DOHH2 (cell line): ENCODE results near the gene HLA-DOB.
"Not testable (repeated sequence)": the region's sequence is repeated elsewhere in the genome, so short reads cannot be mapped to it uniquely, and the experiment has no call there.

Experiments used
- H3F3A ChIP-seq: fragments of 200-600 bp; sonication (generic), shearing (Covaris generic); 2 replicates; pipeline ENCODE4 v1.6.0; 2016; ENCODE audit warnings: antibody characterized with exemption, mild to moderate bottlenecking; ENCODE audit not compliant: control insufficient read depth, insufficient read depth
- H3K27ac ChIP-seq: fragments of 200-600 bp; sonication (generic); 2 replicates; pipeline ENCODE4 v1.5.1; 2014; ENCODE audit warnings: low read depth, mild to moderate bottlenecking, low read length, moderate library complexity
- H3K27me3 ChIP-seq: fragments of 200-600 bp; sonication (generic); 2 replicates; pipeline ENCODE4 v1.6.1; 2014; ENCODE audit warnings: mild to moderate bottlenecking, low read length, mixed read lengths; ENCODE audit not compliant: control insufficient read depth
- H3K36me3 ChIP-seq: fragments of 200-600 bp; sonication (generic); 2 replicates; pipeline ENCODE4 v1.6.1; 2014; ENCODE audit warnings: mild to moderate bottlenecking, low read length, moderate library complexity, mixed read lengths; ENCODE audit not compliant: control insufficient read depth
- H3K4me1 ChIP-seq: fragments of 200-600 bp; sonication (generic); 2 replicates; pipeline ENCODE4 v1.6.1; 2014; ENCODE audit warnings: mild to moderate bottlenecking, low read length, mixed read lengths; ENCODE audit not compliant: control insufficient read depth
- H3K4me2 ChIP-seq: fragments of 200-600 bp; sonication (generic); 2 replicates; pipeline ENCODE4 v1.6.0; 2014; ENCODE audit warnings: mild to moderate bottlenecking, low read length, moderate library complexity
- H3K4me3 ChIP-seq: fragments of 200-600 bp; sonication (generic); 2 replicates; pipeline ENCODE4 v1.5.1; 2014; ENCODE audit warnings: mild to moderate bottlenecking, low read length, mixed read lengths
- H3K79me2 ChIP-seq: fragments of 200-600 bp; sonication (generic); 2 replicates; pipeline ENCODE4 v1.6.1; 2014; ENCODE audit warnings: mild to moderate bottlenecking, low read length, mixed read lengths; ENCODE audit not compliant: control insufficient read depth
- H3K9me2 ChIP-seq: fragments of 200-600 bp; sonication (generic); replicated peaks from 2 replicates; pipeline ENCODE4 v1.6.1; 2014; ENCODE audit warnings: mild to moderate bottlenecking, low read length, mixed read lengths; ENCODE audit not compliant: control insufficient read depth
- H3K9me3 ChIP-seq: fragments of 200-600 bp; sonication (generic); 2 replicates; pipeline ENCODE4 v1.6.1; 2014; ENCODE audit warnings: antibody characterized with exemption, low read length, mixed read lengths; ENCODE audit not compliant: control insufficient read depth, insufficient read depth
- H4K20me1 ChIP-seq: fragments of 200-600 bp; sonication (generic); 2 replicates; pipeline ENCODE4 v1.6.0; 2014; ENCODE audit warnings: low read depth, mild to moderate bottlenecking, antibody characterized with exemption, low read length, moderate library complexity; ENCODE audit not compliant: control insufficient read depth, insufficient read depth
- CTCF ChIP-seq: fragments of 200-600 bp; sonication (generic); IDR thresholded peaks from one replicate; pipeline ENCODE4 v1.5.1; 2014; ENCODE audit warnings: antibody characterized with exemption, mild to moderate bottlenecking, low read depth, low read length; ENCODE audit not compliant: poor library complexity, severe bottlenecking
- EZH2phosphoT487 ChIP-seq: fragments of 200-600 bp; sonication (generic); IDR thresholded peaks from 2 replicates; pipeline ENCODE4 v1.6.1; 2017; ENCODE audit warnings: borderline replicate concordance, mild to moderate bottlenecking, antibody characterized with exemption, low read length, moderate library complexity, mixed read lengths

The HLA-DOB gene

GRCh38 chr6:32790306-32790705, 26.5 kb downstream of the HLA-DOB start:
- Histone ChIP-seq H3K79me2 (no peaks in the 10 kb centered on the region), H3K9me2 (no peaks in the 10 kb centered on the region), H3K4me3 (no peak overlapping the region), H3K27ac (no peak overlapping the region), H4K20me1 (no peaks in the 10 kb centered on the region), H3K4me2 (no peak overlapping the region), H3K27me3 (0 out of 2 replicates have a peak, but pooled peaks cover 6% of the 10 kb centered on the region), H3K4me1 (peaks cover 24% of the 10 kb centered on the region), H3K9me3 (no peaks in the 10 kb centered on the region), H3F3A (no peaks in the 10 kb centered on the region), H3K36me3 (no peaks in the 10 kb centered on the region)
- TF ChIP-seq CTCF = no peak

GRCh38 chr6:32785781-32786533, 30.8 kb downstream of the HLA-DOB start:
- H3F3A ChIP-seq = no peaks in the 10 kb centered on the region
- H3K4me2 ChIP-seq = no peak overlapping the region
- no peaks in the 10 kb centered on the region for H3K79me2 ChIP-seq
- no peaks in the 10 kb centered on the region for H3K9me3 ChIP-seq
- TF ChIP-seq EZH2phosphoT487 = no peak
- TF ChIP-seq CTCF = peak; percentile 70
- no peaks in the 10 kb centered on the region for H3K9me2 ChIP-seq
- H3K27me3 ChIP-seq = 0 out of 2 replicates have a peak, but pooled peaks cover 2% of the 10 kb centered on the region
- H3K27ac ChIP-seq = no peak overlapping the region
- no peaks in the 10 kb centered on the region for H4K20me1 ChIP-seq
- H3K4me1 ChIP-seq = peaks cover 8% of the 10 kb centered on the region
- H3K4me3 ChIP-seq = no peak overlapping the region
- no peaks in the 10 kb centered on the region for H3K36me3 ChIP-seq

GRCh38 chr6:32782923-32783322, 33.9 kb downstream of the HLA-DOB start:
- not testable (repeated sequence) for H3K79me2 ChIP-seq, H3K9me2 ChIP-seq, H3K4me2 ChIP-seq, H4K20me1 ChIP-seq, H3K27me3 ChIP-seq, H3F3A ChIP-seq, H3K36me3 ChIP-seq, H3K27ac ChIP-seq, H3K4me3 ChIP-seq, H3K4me1 ChIP-seq, H3K9me3 ChIP-seq

GRCh38 chr6:32779036-32779435, 37.8 kb downstream of the HLA-DOB start:
- Histone ChIP-seq H3K4me1 (no peaks in the 10 kb centered on the region), H3K9me2 (no peaks in the 10 kb centered on the region), H3K4me2 (no peak overlapping the region), H3K79me2 (no peaks in the 10 kb centered on the region), H3K4me3 (no peak overlapping the region), H4K20me1 (no peaks in the 10 kb centered on the region), H3K36me3 (no peaks in the 10 kb centered on the region), H3F3A (no peaks in the 10 kb centered on the region), H3K27ac (no peak overlapping the region), H3K9me3 (no peaks in the 10 kb centered on the region), H3K27me3 (no peaks in the 10 kb centered on the region)
- no peak for TF ChIP-seq CTCF
- TF ChIP-seq EZH2phosphoT487 = no peak
